Measurements from ENCODE around the gene BDNF.
"Not testable (repeated sequence)": the region's sequence is repeated elsewhere in the genome, so short reads cannot be mapped to it uniquely, and the experiment has no call there.

The BDNF gene

GRCh38 chr11:27665508-27666101 lies 34.6 kb downstream of the BDNF start:
- not testable (repeated sequence) for DNase-seq (ENCODE audit: low read depth in 2 of 2)

GRCh38 chr11:27663326-27663725 lies 36.9 kb downstream of the BDNF start:
- no peak for DNase-seq (ENCODE audit: low read depth in 2 of 2)

- DNase-seq (ENCODE audit: low read depth in 2 of 2): no peak
These were observed 40.1 kb downstream of the BDNF start for GRCh38 chr11:27660171-27660570.

GRCh38 chr11:27658535-27659236 lies 41.6 kb downstream of the BDNF start:
- no peak for DNase-seq (ENCODE audit: low read depth in 2 of 2)

- no peak for DNase-seq (ENCODE audit: low read depth in 2 of 2)
These were observed 43.3 kb downstream of the BDNF start for GRCh38 chr11:27656806-27657483.

GRCh38 chr11:27656320-27656719 lies 43.9 kb downstream of the BDNF start:
- no peak for DNase-seq (ENCODE audit: low read depth in 2 of 2)

GRCh38 chr11:27653990-27654758 lies 46.1 kb downstream of the BDNF start:
- DNase-seq (ENCODE audit: low read depth in 2 of 2): no peak

- no peak for DNase-seq (ENCODE audit: low read depth in 2 of 2)
These were observed 48.5 kb downstream of the BDNF start for GRCh38 chr11:27651711-27652110.

- DNase-seq (ENCODE audit: low read depth in 2 of 2): no peak
These were observed 49.3 kb downstream of the BDNF start for GRCh38 chr11:27650988-27651387.

GRCh38 chr11:27649800-27650199 lies 50.5 kb downstream of the BDNF start:
- DNase-seq (ENCODE audit: low read depth in 2 of 2): no peak

GRCh38 chr11:27648840-27649239 lies 51.4 kb downstream of the BDNF start:
- DNase-seq (ENCODE audit: low read depth in 2 of 2): no peak

GRCh38 chr11:27646051-27646818 lies 54.0 kb downstream of the BDNF start:
- DNase-seq (ENCODE audit: low read depth in 2 of 2): no peak

- DNase-seq (ENCODE audit: low read depth in 2 of 2): no peak
These were observed 57.3 kb downstream of the BDNF start for GRCh38 chr11:27642954-27643353.

GRCh38 chr11:27640954-27641353 lies 59.3 kb downstream of the BDNF start:
- DNase-seq (ENCODE audit: low read depth in 2 of 2): no peak

GRCh38 chr11:27635567-27636037 lies 64.7 kb downstream of the BDNF start:
- DNase-seq (ENCODE audit: low read depth in 2 of 2): no peak

GRCh38 chr11:27634776-27635175 lies 65.5 kb downstream of the BDNF start:
- not testable (repeated sequence) for DNase-seq (ENCODE audit: low read depth in 2 of 2)

GRCh38 chr11:27634282-27634681 lies 66.0 kb downstream of the BDNF start:
- DNase-seq (ENCODE audit: low read depth in 2 of 2): not testable (repeated sequence)

GRCh38 chr11:27629023-27629422 lies 71.2 kb downstream of the BDNF start:
- DNase-seq (ENCODE audit: low read depth in 2 of 2): not testable (repeated sequence)

GRCh38 chr11:27627979-27628378 lies 72.3 kb downstream of the BDNF start:
- DNase-seq (ENCODE audit: low read depth in 2 of 2): no peak

GRCh38 chr11:27626938-27627586 lies 73.2 kb downstream of the BDNF start:
- no peak for DNase-seq (ENCODE audit: low read depth in 2 of 2)
